AG04449 (cell line): ENCODE results near the gene CHAT.

Experiments used
- CTCF ChIA-PET: fragments of 350-600 bp; formaldehyde crosslinking; extraction: SDS; loops from one replicate; lab custom pipeline; 2021; ENCODE audit warnings: antibody characterized with exemption; lab: Yijun Ruan, JAX
- POLR2A ChIA-PET: fragments of 400-600, 350-600 bp; formaldehyde crosslinking; extraction: SDS; loops from one replicate; lab custom pipeline; 2020; ENCODE audit warnings: antibody characterized with exemption, inconsistent platforms; lab: Yijun Ruan, JAX
- DNase-seq: peaks from one replicate; pipeline ENCODE4 v3.0.0-alpha.2; 2010; ENCODE audit warnings: low read depth, low spot score
- H3K4me3 ChIP-seq: 2 replicates; pipeline ENCODE4 v1.5.1; 2011; ENCODE audit warnings: low read depth, mild to moderate bottlenecking, control low read depth, low read length
- CTCF ChIP-seq: IDR thresholded peaks from one replicate; pipeline ENCODE4 v1.5.1; 2011; ENCODE audit warnings: mild to moderate bottlenecking, moderate library complexity, low read length, control low read depth, inconsistent platforms; ENCODE audit not compliant: insufficient read depth; ENCODE audit errors: missing control alignments

CHAT gene

GRCh38 chr10:49587981-49588380, 25.9 kb upstream of the CHAT start:
- no peak overlapping the region for H3K4me3 ChIP-seq
- ChIA-PET CTCF (no interaction called here), POLR2A (no interaction called here)
- no peak for TF ChIP-seq CTCF
- no peak for DNase-seq

- DNase-seq: no peak
- H3K4me3 ChIP-seq: no peak overlapping the region
- ChIA-PET CTCF (interaction anchor here (0.7 to 5.0 kb wide), 34 partner anchors 9 to 1052 kb away, joined by 3 to 46 read pairs (median 4); partner anchors contain the start of gene ERCC6), POLR2A (no interaction called here)
- TF ChIP-seq CTCF: peak; percentile 96
These were observed 20.9 kb upstream of the CHAT start for GRCh38 chr10:49592726-49593563.

- ChIA-PET CTCF (interaction anchor here (0.5 to 5.0 kb wide), 31 partner anchors 9 to 1051 kb away, joined by 3 to 46 read pairs (median 5); partner anchors contain the start of gene ERCC6), POLR2A (no interaction called here)
- no peak for TF ChIP-seq CTCF
- H3K4me3 ChIP-seq: no peak overlapping the region
- no peak for DNase-seq
These were observed 20.3 kb upstream of the CHAT start for GRCh38 chr10:49593564-49593875.

GRCh38 chr10:49593998-49594397, 19.8 kb upstream of the CHAT start:
- ChIA-PET POLR2A (no interaction called here), CTCF (interaction anchor here (0.5 to 5.0 kb wide), 26 partner anchors 8 to 666 kb away, joined by 3 to 46 read pairs (median 6); partner anchors contain the start of gene ERCC6)
- no peak overlapping the region for H3K4me3 ChIP-seq
- no peak for DNase-seq
- no peak for TF ChIP-seq CTCF

GRCh38 chr10:49594594-49594993, 19.2 kb upstream of the CHAT start:
- ChIA-PET POLR2A (no interaction called here), CTCF (interaction anchor here (0.6 to 5.0 kb wide), 28 partner anchors 10 to 666 kb away, joined by 3 to 46 read pairs (median 3); partner anchors contain the start of genes ERCC6 and SLC18A3)
- TF ChIP-seq CTCF: peak; percentile 73
- no peak overlapping the region for H3K4me3 ChIP-seq
- DNase-seq: no peak

- TF ChIP-seq CTCF: no peak
- ChIA-PET POLR2A (no interaction called here), CTCF (interaction anchor here (0.6 to 5.0 kb wide), 27 partner anchors 10 to 933 kb away, joined by 3 to 46 read pairs (median 3); partner anchors contain the start of genes ERCC6 and SLC18A3)
- no peak for DNase-seq
- H3K4me3 ChIP-seq: no peak overlapping the region
These were observed 18.7 kb upstream of the CHAT start for GRCh38 chr10:49595003-49595712.
